Prostate gland (tissue), 2 donors: ENCODE data around the gene GUCA2A. TPM values are rescaled to one million over a fixed set of nuclear protein-coding genes. Genes with fewer than 3 reads are reported as not detected.

Experiments
- DNase-seq: peaks from one replicate; pipeline ENCODE4 v3.0.0-alpha.2; 2019; ENCODE audit warnings: low spot score
- H3K27ac ChIP-seq, 2 donors: fragments of 200-600 bp; sonication (generic); 2 replicates each; pipeline ENCODE4 v1.5.1; 2017 to 2019
- H3K27me3 ChIP-seq: fragments of 200-600 bp; sonication (generic); replicated peaks from 2 replicates; pipeline ENCODE4 v1.5.1; 2019; ENCODE audit not compliant: insufficient read depth
- H3K36me3 ChIP-seq, 2 donors: fragments of 200-600 bp; sonication (generic); 1 replicate in 1 of 2; 2 replicates in 1 of 2; pipeline versions ENCODE4 v1.5.1 to v1.8.1; 2017 to 2019
- H3K4me1 ChIP-seq: fragments of 200-600 bp; sonication (generic); replicated peaks from 2 replicates; pipeline ENCODE4 v1.5.1; 2019
- H3K4me3 ChIP-seq, 2 donors: fragments of 200-600 bp; sonication (generic); 2 replicates each; pipeline ENCODE4 v1.5.1; 2017 to 2019
- H3K9me3 ChIP-seq: fragments of 200-600 bp; sonication (generic); 2 replicates; pipeline ENCODE4 v1.5.1; 2017
- CTCF ChIP-seq, 4 experiments: fragments of 200-600 bp in 2 of 4; fragments of 450-650 bp in 2 of 4; sonication (generic) in 2 of 4; IDR thresholded peaks; 1 replicate in 3 of 4; 2 replicates in 1 of 4; pipeline ENCODE4 v1.5.1; 2016 to 2019; ENCODE audit warnings: antibody characterized with exemption in 4 of 4, mild to moderate bottlenecking in 2 of 4, moderate library complexity in 2 of 4
- POLR2A ChIP-seq: fragments of 450-650 bp; IDR thresholded peaks from one replicate; pipeline ENCODE4 v1.6.1; 2016; ENCODE audit warnings: antibody characterized with exemption, mild to moderate bottlenecking
- POLR2AphosphoS5 ChIP-seq: sonication (generic); formaldehyde crosslinking; IDR thresholded peaks from one replicate; pipeline ENCODE4 v1.6.1; 2017; ENCODE audit warnings: antibody characterized with exemption
- WGBS: methylation state at CpG from one replicate; pipeline ENCODE4 v1.1.5; 2018; 5-methylcytosine and 5-hydroxymethylcytosine counted together
- intact Hi-C: fragments of 100-400 bp; cut with DNase I; formaldehyde crosslinking; loops from one replicate; pipeline ENCODE4 v1.14.2; 2022
- total RNA-seq, 2 donors: library from RNA; depleted of rRNA; stranded (reverse); fragments of >200 nt; gene quantifications; one replicate each; pipeline ENCODE4 v1.1.0, GENCODE V29; 2016

GUCA2A gene
- total RNA-seq, 2 donors from 2014 or later: not detected

DNA sequence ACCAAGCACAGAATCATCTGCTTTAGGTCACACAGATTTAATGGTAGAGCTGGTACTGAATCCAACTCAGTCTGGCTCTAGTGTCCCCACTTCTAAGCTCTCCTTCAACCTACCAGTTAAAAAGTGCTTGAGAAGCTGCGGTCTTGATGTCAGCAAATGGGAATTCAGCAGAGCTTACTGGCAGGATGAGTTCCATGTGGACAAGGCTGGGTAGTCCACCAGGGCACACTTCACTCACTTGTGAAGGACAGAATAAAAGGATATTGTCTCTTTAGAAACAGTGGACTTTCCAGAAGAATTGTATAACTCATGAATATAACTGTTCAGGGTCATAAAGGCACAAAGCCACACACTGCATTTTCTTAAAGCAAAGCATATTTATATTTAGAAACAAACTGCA, 46.4 kb downstream of the GUCA2A start:
- Histone ChIP-seq H3K9me3 (no peaks in the 10 kb centered on the region), H3K4me3 (no peak overlapping the region), H3K36me3 (no peaks in the 10 kb centered on the region), H3K27ac (no peak overlapping the region), H3K4me1 (no peaks in the 10 kb centered on the region), H3K27me3 (no peaks in the 10 kb centered on the region)
- 96% methylated on average over 1 of the region's 1 CpG for WGBS
- DNase-seq: no peak
- intact Hi-C loops: no loop called here
- TF ChIP-seq POLR2AphosphoS5 (no peak), CTCF (IDR thresholded peaks at IDR 0.05) (no peak), POLR2A (no peak)

GRCh38 chr1:42117214-42117613, 47.3 kb downstream of the GUCA2A start:
- Histone ChIP-seq H3K36me3 (no peaks in the 10 kb centered on the region), H3K4me3 (no peak overlapping the region), H3K9me3 (no peaks in the 10 kb centered on the region), H3K4me1 (no peaks in the 10 kb centered on the region), H3K27ac (no peak overlapping the region), H3K27me3 (no peaks in the 10 kb centered on the region)
- DNase-seq: no peak
- intact Hi-C loops: no loop called here
- TF ChIP-seq POLR2A (no peak), POLR2AphosphoS5 (no peak), CTCF (IDR thresholded peaks at IDR 0.05) (no peak)
- WGBS: 88% methylated on average over 5 of the region's 5 CpGs

GRCh38 chr1:42114229-42114628, 50.3 kb downstream of the GUCA2A start:
- H3K4me1 ChIP-seq: no peaks in the 10 kb centered on the region
- H3K27ac ChIP-seq: no peak overlapping the region
- no peaks in the 10 kb centered on the region for H3K27me3 ChIP-seq
- H3K4me3 ChIP-seq: no peak overlapping the region
- no peak for DNase-seq
- TF ChIP-seq POLR2AphosphoS5 (no peak), CTCF (IDR thresholded peaks at IDR 0.05) (no peak), POLR2A (no peak)
- no peaks in the 10 kb centered on the region for H3K9me3 ChIP-seq
- WGBS: 78% methylated on average over 5 of the region's 5 CpGs
- intact Hi-C loops: no loop called here
- no peaks in the 10 kb centered on the region for H3K36me3 ChIP-seq

Other genes with a start within 250 kb of the GUCA2A start
- 10 to 100 TPM in 1 of 2 donors, 1 to 10 TPM in 1; 9.3 to 11.2 TPM for gene HIVEP3, start 245.8 kb downstream of the GUCA2A start, total RNA-seq
- gene GUCA2B, start 11.3 kb downstream of the GUCA2A start, total RNA-seq: not detected
- gene FOXJ3, start 170.5 kb upstream of the GUCA2A start, total RNA-seq: 10 to 100 TPM; 54.1 to 58.5 TPM
- gene RIMKLA, start 216.0 kb upstream of the GUCA2A start, total RNA-seq: 1 to 10 TPM; 1.4 to 2.3 TPM